ENCODE results near the gene TIGD3. TPM values are rescaled to one million over a fixed set of nuclear protein-coding genes. Genes with fewer than 3 reads are reported as not detected.
A peak's percentile ranks its signal among the peaks of the same experiment; 100 is the strongest.

The TIGD3 gene
- total and polyA plus RNA-seq, 2 of the 8 experiments (the other 6 are each of a cell fraction or from before 2014, with no cell fraction given) = 1.1 to 1.3 TPM

- no peak overlapping the region for H2BK120ac ChIP-seq (replicated peaks; ENCODE audit: low read depth, low read length)
- H3K27me3 ChIP-seq (replicated peaks in 1 of 4; ENCODE audit: control insufficient read depth in 3 of 4, extremely low read depth in 1 of 4, insufficient read depth in 3 of 4, low read length in 3 of 4) = no peaks in the 10 kb centered on the region
- H3K56ac ChIP-seq (replicated peaks; ENCODE audit: insufficient read length, low read depth, low read length) = no peak overlapping the region
- H3K18ac ChIP-seq (ENCODE audit: extremely low read depth, low read length) = no peak overlapping the region
- no peak overlapping the region for H3K27ac ChIP-seq (ENCODE audit: low read depth, low read length)
- 41% methylated on average over 5 of the region's 5 CpGs; no CpG with 5 or more reads in 1 of the 2 experiments for WGBS, 2 experiments (ENCODE audit: extremely low coverage in 1 of 2, insufficient coverage in 1 of 2, insufficient read length in 1 of 2, insufficient replicate concordance in 2 of 2, low coverage in 1 of 2, low lambda C conversion rate in 2 of 2, missing lambda C conversion rate in 1 of 2)
- H3K36me3 ChIP-seq (ENCODE audit: control insufficient read depth in 2 of 4, insufficient read depth in 4 of 4, low read length in 3 of 4) = peaks cover 0 to 3% (median 0%) of the 10 kb centered on the region in 4 experiments; a peak in 1 of 8 replicates
- FAIRE-seq (no peak), DNase-seq (ENCODE audit: low read depth in 1 of 2, low spot score in 2 of 2) (no peak)
- H2AFZ ChIP-seq (ENCODE audit: low read length) = no peak overlapping the region
- TF ChIP-seq SP4 (IDR thresholded peaks at IDR 0.05; ENCODE audit: low read length) = no peak
- no peak overlapping the region for H4K5ac ChIP-seq (ENCODE audit: insufficient read length, low read depth, low read length)
- no peak overlapping the region for H3K14ac ChIP-seq (ENCODE audit: insufficient read length)
- ChIA-PET CTCF (ENCODE audit: partially characterized antibody) (interaction anchor here (0.7 to 52.8 kb wide), 7 partner anchors 12 to 81 kb away, joined by 3 to 1179 read pairs (median 3); partner anchors contain the start of genes CDC42EP2 and TIGD3), POLR2A (ENCODE audit: partially characterized antibody) (interaction anchor here (0.6 to 20.9 kb wide), 13 partner anchors 9 to 190 kb away, joined by 3 to 208 read pairs (median 6); partner anchors contain the start of genes CDC42EP2, MALAT1, NEAT1 and SCYL1)
- H3K79me1 ChIP-seq (ENCODE audit: low read depth, low read length) = peaks cover 10% of the 10 kb centered on the region
- H4K8ac ChIP-seq (ENCODE audit: extremely low read depth, insufficient read depth, low read length) = no peak overlapping the region
- peaks cover 8 to 9% of the 10 kb centered on the region in 2 experiments for H4K20me1 ChIP-seq (replicated peaks in 1 of 2; ENCODE audit: control insufficient read depth in 1 of 2, insufficient read depth in 2 of 2, low read length in 2 of 2)
- H3K4me1 ChIP-seq (replicated peaks in 1 of 4; ENCODE audit: control insufficient read depth in 3 of 4, insufficient read depth in 4 of 4, low read length in 3 of 4) = peaks cover 0 to 4% (median 3%) of the 10 kb centered on the region in 4 experiments; a peak in 3 of 7 replicates
- H2AK5ac ChIP-seq (ENCODE audit: low read depth, low read length) = no peak overlapping the region
- H3K79me2 ChIP-seq (ENCODE audit: control insufficient read depth in 1 of 2, insufficient read depth in 2 of 2, low read length in 2 of 2) = peaks cover 11 to 51% of the 10 kb centered on the region in 2 experiments
- H3K23ac ChIP-seq (ENCODE audit: insufficient read length) = no peak overlapping the region
- H3K23me2 ChIP-seq (ENCODE audit: low read depth, low read length) = peaks cover 3% of the 10 kb centered on the region
- H2BK15ac ChIP-seq (ENCODE audit: low read length) = no peak overlapping the region
- H3K4ac ChIP-seq (replicated peaks; ENCODE audit: insufficient read length, low read depth, low read length) = no peak overlapping the region
- no peak overlapping the region for H2BK12ac ChIP-seq (ENCODE audit: low read depth, low read length)
- H2BK5ac ChIP-seq (ENCODE audit: low read depth, low read length) = no peak overlapping the region
- H3K4me2 ChIP-seq (ENCODE audit: insufficient read depth in 1 of 2, low read depth in 2 of 2, low read length in 2 of 2) = peak overlapping the region; percentile 81 to 100
- H3K9ac ChIP-seq (replicated peaks in 1 of 4; ENCODE audit: extremely low read depth in 1 of 4, low read depth in 3 of 4, low read length in 3 of 4) = peak overlapping the region in 2 of 4 experiments; percentile 94 to 96; a peak in 3 of 7 replicates
- no peak overlapping the region for H2BK20ac ChIP-seq (ENCODE audit: low read length)
- peak overlapping the region; percentile 89 to 96 (median 94) for H3K4me3 ChIP-seq (ENCODE audit: extremely low read depth in 1 of 4, insufficient read depth in 2 of 4, low read depth in 3 of 4, low read length in 4 of 4)
- no peak overlapping the region for H4K91ac ChIP-seq (replicated peaks; ENCODE audit: insufficient read length, low read length)
- H3K9me3 ChIP-seq (ENCODE audit: insufficient read depth in 2 of 2, low read depth in 1 of 2, low read length in 1 of 2) = no peaks in the 10 kb centered on the region
Observed at GRCh38 chr11:65334696-65335295, 19.8 kb upstream of the TIGD3 start.

Measured in H1 (cell line).